Measurements from ENCODE around the gene FXR2. TPM values are rescaled to one million over a fixed set of nuclear protein-coding genes. Genes with fewer than 3 reads are reported as not detected.

FXR2 gene
- total and polyA plus RNA-seq, 4 donors: 29.0 to 31.1 (median 30.0) TPM

GRCh38 chr17:7557775-7558543, 56.7 kb downstream of the FXR2 start:
- TF ChIP-seq CTCF (IDR thresholded peaks at IDR 0.05; ENCODE audit: control extremely low read depth, extremely low read depth): no peak
- H3K4me1 ChIP-seq (ENCODE audit: control insufficient read depth in 5 of 5, insufficient read depth in 5 of 5, low read length in 5 of 5): peaks cover 0 to 48% (median 23%) of the 10 kb centered on the region in 5 donors
- DNase-seq (peak; percentile 88 to 98 (median 96)), ATAC-seq (ENCODE audit: insufficient read depth, low FRiP score) (peak; percentile 63)
- H3K9me3 ChIP-seq (ENCODE audit: control insufficient read depth in 4 of 4, insufficient read depth in 3 of 4, low read length in 3 of 4): no peaks in the 10 kb centered on the region
- no peak overlapping the region for H3K4me3 ChIP-seq
- H3K9ac ChIP-seq (ENCODE audit: insufficient read depth in 1 of 2, low read length in 2 of 2): peak overlapping the region; percentile 31 to 66
- no peaks in the 10 kb centered on the region for H3K27me3 ChIP-seq (ENCODE audit: control insufficient read depth in 3 of 3, insufficient read depth in 3 of 3, low read length in 2 of 3)
- H3K36me3 ChIP-seq (ENCODE audit: control insufficient read depth in 4 of 4, insufficient read depth in 4 of 4, low read length in 4 of 4): peaks cover 0 to 6% (median 3%) of the 10 kb centered on the region in 4 donors
- H3K27ac ChIP-seq (ENCODE audit: low read depth in 1 of 2, low read length in 1 of 2): peak overlapping the region; percentile 77 to 95
- 6 to 7% methylated on average over 21 of the region's 21 CpGs for WGBS, 2 donors

- peaks cover 0 to 41% (median 21%) of the 10 kb centered on the region in 5 donors for H3K4me1 ChIP-seq (ENCODE audit: control insufficient read depth in 5 of 5, insufficient read depth in 5 of 5, low read length in 5 of 5)
- peak overlapping the region in 1 of 2 donors; percentile 66 for H3K9ac ChIP-seq (ENCODE audit: insufficient read depth in 1 of 2, low read length in 2 of 2)
- no peak for TF ChIP-seq CTCF (IDR thresholded peaks at IDR 0.05; ENCODE audit: control extremely low read depth, extremely low read depth)
- H3K9me3 ChIP-seq (ENCODE audit: control insufficient read depth in 4 of 4, insufficient read depth in 3 of 4, low read length in 3 of 4): no peaks in the 10 kb centered on the region
- 65 to 67% methylated on average over 18 to 19 of the region's 19 CpGs for WGBS, 2 donors
- no peak overlapping the region for H3K4me3 ChIP-seq
- H3K27me3 ChIP-seq (ENCODE audit: control insufficient read depth in 3 of 3, insufficient read depth in 3 of 3, low read length in 2 of 3): no peaks in the 10 kb centered on the region
- ATAC-seq (ENCODE audit: insufficient read depth, low FRiP score): no peak
- H3K27ac ChIP-seq (ENCODE audit: low read depth in 1 of 2, low read length in 1 of 2): peak overlapping the region in 1 of 2 donors; percentile 37
- peak; percentile 31 to 47 (median 40) for DNase-seq
- peaks cover 0 to 6% (median 2%) of the 10 kb centered on the region in 4 donors for H3K36me3 ChIP-seq (ENCODE audit: control insufficient read depth in 4 of 4, insufficient read depth in 4 of 4, low read length in 4 of 4)
These were observed 57.4 kb downstream of the FXR2 start for GRCh38 chr17:7557147-7557764.

GRCh38 chr17:7556627-7557026, 58.1 kb downstream of the FXR2 start:
- Histone ChIP-seq H3K4me3 (no peak overlapping the region), H3K27ac (ENCODE audit: low read depth in 1 of 2, low read length in 1 of 2) (peak overlapping the region in 1 of 2 donors; percentile 37), H3K9ac (ENCODE audit: insufficient read depth in 1 of 2, low read length in 2 of 2) (no peak overlapping the region), H3K9me3 (ENCODE audit: control insufficient read depth in 4 of 4, insufficient read depth in 3 of 4, low read length in 3 of 4) (no peaks in the 10 kb centered on the region), H3K36me3 (ENCODE audit: control insufficient read depth in 4 of 4, insufficient read depth in 4 of 4, low read length in 4 of 4) (peaks cover 0 to 6% (median 2%) of the 10 kb centered on the region in 4 donors), H3K4me1 (ENCODE audit: control insufficient read depth in 5 of 5, insufficient read depth in 5 of 5, low read length in 5 of 5) (peaks cover 0 to 40% (median 21%) of the 10 kb centered on the region in 5 donors), H3K27me3 (ENCODE audit: control insufficient read depth in 3 of 3, insufficient read depth in 3 of 3, low read length in 2 of 3) (no peaks in the 10 kb centered on the region)
- TF ChIP-seq CTCF (IDR thresholded peaks at IDR 0.05; ENCODE audit: control extremely low read depth, extremely low read depth): no peak
- ATAC-seq (ENCODE audit: insufficient read depth, low FRiP score) (no peak), DNase-seq (no peak)
- 79 to 91% methylated on average over 12 of the region's 12 CpGs for WGBS, 2 donors

All from lung (tissue), 12 donors.